ENCODE data around the gene MAP2K4. TPM values are rescaled to one million over a fixed set of nuclear protein-coding genes. Genes with fewer than 3 reads are reported as not detected.

The MAP2K4 gene
- total RNA-seq, 1 donor from 2014 or later = 35.4 TPM

- Mint-ChIP-seq H3K4me1 (ENCODE audit: low read depth, unreplicated experiment) (peaks cover 8% of the 10 kb centered on the region), H3K27ac (ENCODE audit: unreplicated experiment) (no peak overlapping the region), H3K9me3 (ENCODE audit: unreplicated experiment) (peaks cover 1% of the 10 kb centered on the region), H3K4me3 (ENCODE audit: unreplicated experiment) (peak overlapping the region; percentile 84), H3K27me3 (ENCODE audit: unreplicated experiment) (peaks cover 2% of the 10 kb centered on the region), H3K36me3 (ENCODE audit: unreplicated experiment) (no peaks in the 10 kb centered on the region)
- TF ChIP-seq, protein P1, sequence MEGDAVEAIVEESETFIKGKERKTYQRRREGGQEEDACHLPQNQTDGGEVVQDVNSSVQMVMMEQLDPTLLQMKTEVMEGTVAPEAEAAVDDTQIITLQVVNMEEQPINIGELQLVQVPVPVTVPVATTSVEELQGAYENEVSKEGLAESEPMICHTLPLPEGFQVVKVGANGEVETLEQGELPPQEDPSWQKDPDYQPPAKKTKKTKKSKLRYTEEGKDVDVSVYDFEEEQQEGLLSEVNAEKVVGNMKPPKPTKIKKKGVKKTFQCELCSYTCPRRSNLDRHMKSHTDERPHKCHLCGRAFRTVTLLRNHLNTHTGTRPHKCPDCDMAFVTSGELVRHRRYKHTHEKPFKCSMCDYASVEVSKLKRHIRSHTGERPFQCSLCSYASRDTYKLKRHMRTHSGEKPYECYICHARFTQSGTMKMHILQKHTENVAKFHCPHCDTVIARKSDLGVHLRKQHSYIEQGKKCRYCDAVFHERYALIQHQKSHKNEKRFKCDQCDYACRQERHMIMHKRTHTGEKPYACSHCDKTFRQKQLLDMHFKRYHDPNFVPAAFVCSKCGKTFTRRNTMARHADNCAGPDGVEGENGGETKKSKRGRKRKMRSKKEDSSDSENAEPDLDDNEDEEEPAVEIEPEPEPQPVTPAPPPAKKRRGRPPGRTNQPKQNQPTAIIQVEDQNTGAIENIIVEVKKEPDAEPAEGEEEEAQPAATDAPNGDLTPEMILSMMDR (IDR thresholded peaks at IDR 0.05; ENCODE audit: partially characterized antibody, unreplicated experiment) = no peak
- DNase-seq = no peak
Observed at GRCh38 chr17:12022310-12022709, 1.6 kb downstream of the MAP2K4 start.

- H3K27ac Mint-ChIP-seq (ENCODE audit: unreplicated experiment) = no peak overlapping the region
Observed at GRCh38 chr17:12024327-12024726, 3.6 kb downstream of the MAP2K4 start.

DNA sequence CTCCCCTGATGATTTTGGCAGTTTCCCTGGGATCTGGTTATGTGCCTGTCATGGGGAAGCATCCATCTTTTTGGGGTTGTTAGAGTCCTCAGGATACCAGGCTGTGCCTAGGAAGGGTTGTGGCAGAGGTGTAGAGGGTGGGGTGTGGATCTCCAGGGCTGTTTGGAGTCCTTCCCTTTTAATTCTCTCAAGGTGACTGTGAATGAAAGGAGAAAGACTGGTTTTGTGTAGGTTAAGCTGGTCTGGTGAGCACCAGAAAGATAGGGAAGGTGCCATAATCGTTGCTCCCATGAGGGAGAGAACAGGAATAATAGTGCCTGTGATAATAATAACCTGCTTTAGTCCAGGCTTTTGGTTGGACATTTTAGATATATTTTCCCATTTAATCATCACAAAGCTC is 7.0 kb downstream of the MAP2K4 start:
- no peak overlapping the region for H3K27ac Mint-ChIP-seq (ENCODE audit: unreplicated experiment)
- TF ChIP-seq, protein P1 (IDR thresholded peaks at IDR 0.05; ENCODE audit: partially characterized antibody, unreplicated experiment) = no peak
- no peaks in the 10 kb centered on the region for H3K36me3 Mint-ChIP-seq (ENCODE audit: unreplicated experiment)
- no peak for DNase-seq
- H3K9me3 Mint-ChIP-seq (ENCODE audit: unreplicated experiment) = no peaks in the 10 kb centered on the region
- H3K4me3 Mint-ChIP-seq (ENCODE audit: unreplicated experiment) = no peak overlapping the region
- no peaks in the 10 kb centered on the region for H3K27me3 Mint-ChIP-seq (ENCODE audit: unreplicated experiment)
- no peaks in the 10 kb centered on the region for H3K4me1 Mint-ChIP-seq (ENCODE audit: low read depth, unreplicated experiment)

More at GRCh38 chr17:12024327-12024726, 3.6 kb downstream of the MAP2K4 start:
- TF ChIP-seq, protein P1 (IDR thresholded peaks at IDR 0.05; ENCODE audit: partially characterized antibody, unreplicated experiment) = no peak
- Mint-ChIP-seq H3K4me1 (ENCODE audit: low read depth, unreplicated experiment) (peaks cover 8% of the 10 kb centered on the region), H3K4me3 (ENCODE audit: unreplicated experiment) (no peak overlapping the region), H3K9me3 (ENCODE audit: unreplicated experiment) (peaks cover 1% of the 10 kb centered on the region), H3K27me3 (ENCODE audit: unreplicated experiment) (peaks cover 2% of the 10 kb centered on the region), H3K36me3 (ENCODE audit: unreplicated experiment) (no peaks in the 10 kb centered on the region)
- no peak for DNase-seq

DNA sequence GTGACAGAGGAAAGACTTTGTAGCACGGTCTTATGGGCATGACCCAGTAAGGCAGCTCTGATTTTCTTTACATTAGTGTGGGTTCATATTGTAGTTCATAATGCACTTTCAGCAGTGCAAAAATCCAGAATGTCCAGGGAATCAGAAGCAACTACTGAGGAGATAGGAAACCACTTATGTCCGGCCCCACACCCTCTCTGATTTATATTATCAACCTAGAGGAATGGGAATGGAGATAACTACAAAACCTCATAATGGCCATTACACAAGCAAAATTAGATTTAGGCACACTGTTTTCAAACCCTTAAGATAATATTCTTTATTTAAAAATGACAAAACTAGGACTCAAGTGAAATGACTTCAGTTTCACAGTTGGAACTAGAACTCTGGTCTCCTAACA is 7.9 kb downstream of the MAP2K4 start:
- Mint-ChIP-seq H3K36me3 (ENCODE audit: unreplicated experiment) (no peaks in the 10 kb centered on the region), H3K27me3 (ENCODE audit: unreplicated experiment) (no peaks in the 10 kb centered on the region), H3K4me3 (ENCODE audit: unreplicated experiment) (no peak overlapping the region), H3K4me1 (ENCODE audit: low read depth, unreplicated experiment) (no peaks in the 10 kb centered on the region), H3K9me3 (ENCODE audit: unreplicated experiment) (no peaks in the 10 kb centered on the region), H3K27ac (ENCODE audit: unreplicated experiment) (no peak overlapping the region)
- TF ChIP-seq, protein P1 (IDR thresholded peaks at IDR 0.05; ENCODE audit: partially characterized antibody, unreplicated experiment) = no peak
- no peak for DNase-seq

DNA sequence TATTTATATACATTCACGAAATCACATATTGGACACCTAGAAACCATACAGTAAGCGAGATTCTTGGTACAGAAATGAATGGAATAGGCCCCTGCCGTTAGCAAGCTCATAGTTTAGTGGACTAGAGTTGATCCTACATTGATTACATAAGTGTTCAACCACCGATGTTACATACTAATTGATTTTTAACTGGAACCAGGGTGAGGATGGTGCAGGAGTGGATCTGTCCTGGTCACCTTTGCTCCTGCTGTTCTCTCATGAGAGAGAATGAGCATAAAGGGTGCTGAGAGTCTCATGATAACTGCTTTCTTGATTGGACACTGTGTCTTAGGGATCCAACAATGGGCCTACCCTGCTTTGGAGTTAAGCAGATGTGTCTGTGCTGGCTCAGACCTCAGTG is 13.9 kb downstream of the MAP2K4 start:
- H3K4me1 Mint-ChIP-seq (ENCODE audit: low read depth, unreplicated experiment) = no peaks in the 10 kb centered on the region
- TF ChIP-seq, protein P1 (IDR thresholded peaks at IDR 0.05; ENCODE audit: partially characterized antibody, unreplicated experiment) = no peak
- no peak overlapping the region for H3K27ac Mint-ChIP-seq (ENCODE audit: unreplicated experiment)
- no peaks in the 10 kb centered on the region for H3K9me3 Mint-ChIP-seq (ENCODE audit: unreplicated experiment)
- H3K36me3 Mint-ChIP-seq (ENCODE audit: unreplicated experiment) = no peaks in the 10 kb centered on the region
- no peaks in the 10 kb centered on the region for H3K27me3 Mint-ChIP-seq (ENCODE audit: unreplicated experiment)
- no peak overlapping the region for H3K4me3 Mint-ChIP-seq (ENCODE audit: unreplicated experiment)
- DNase-seq = no peak
